Stimulated activated memory B cell treated with anti-CD40 and anti-IgM and Interleukin-4, amounts not matched to agents 10 μg/mL and 1 μg/mL and 100 μg/mL, for 72 hours (primary cell): Measurements from ENCODE around the gene AP1B1.

Source experiments
- ATAC-seq: fragments of 150-1000 bp; cut with Tn5 transposase; 2 replicates; pipeline ENCODE4 v1.10.0; 2021
- H3K27ac Mint-ChIP-seq: one replicate; pipeline ENCODE4 v1.8.0; 2022; ENCODE audit warnings: mild to moderate bottlenecking, mixed read lengths
- H3K27me3 Mint-ChIP-seq: one replicate; pipeline ENCODE4 v1.8.0; 2022; ENCODE audit warnings: mixed read lengths
- H3K36me3 Mint-ChIP-seq: one replicate; pipeline ENCODE4 v1.8.0; 2022; ENCODE audit warnings: mixed read lengths
- H3K4me1 Mint-ChIP-seq: one replicate; pipeline ENCODE4 v1.8.0; 2022; ENCODE audit warnings: mixed read lengths
- H3K4me3 Mint-ChIP-seq: one replicate; pipeline ENCODE4 v1.8.0; 2022; ENCODE audit warnings: mild to moderate bottlenecking, moderate library complexity, mixed read lengths
- H3K9me3 Mint-ChIP-seq: one replicate; pipeline ENCODE4 v1.8.0; 2022; ENCODE audit warnings: mixed read lengths

Gene AP1B1

GRCh38 chr22:29396126-29396525 is 7.8 kb upstream of the AP1B1 start:
- Mint-ChIP-seq H3K36me3 (no peaks in the 10 kb centered on the region), H3K27ac (no peak overlapping the region), H3K4me3 (no peak overlapping the region), H3K27me3 (peaks cover 9% of the 10 kb centered on the region), H3K4me1 (peaks cover 23% of the 10 kb centered on the region), H3K9me3 (no peaks in the 10 kb centered on the region)
- no peak for ATAC-seq

DNA sequence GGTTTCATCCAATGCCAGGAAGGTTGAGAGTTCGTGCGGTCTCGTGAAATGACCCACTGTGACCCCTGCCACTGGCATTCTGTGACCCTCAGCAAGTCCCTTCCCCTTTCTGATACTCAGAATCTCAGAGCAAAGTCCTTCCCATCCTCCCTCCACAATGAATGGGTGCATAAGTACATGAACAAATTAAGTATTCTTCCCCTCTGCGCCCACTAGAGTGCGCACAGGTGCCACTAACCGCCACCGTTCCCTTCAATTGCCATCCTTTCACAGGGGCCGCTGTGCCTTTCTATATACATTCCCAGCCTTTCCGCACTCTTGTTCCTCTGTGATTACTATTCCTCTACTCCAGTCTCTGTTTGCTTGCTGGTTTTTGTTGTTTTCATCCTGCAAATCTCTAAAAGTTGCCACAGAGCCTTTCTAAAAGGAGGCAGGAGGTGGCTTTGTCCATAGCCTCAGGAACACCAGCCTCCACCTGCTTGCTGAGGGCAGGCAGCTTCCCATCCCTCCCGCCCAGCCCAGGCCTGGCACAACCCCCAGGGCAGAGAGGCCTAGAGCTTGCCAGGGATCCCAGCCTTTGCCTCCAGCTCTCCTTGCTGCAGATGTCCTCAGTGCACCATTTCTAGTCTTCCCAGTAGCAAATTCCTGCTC is 6.7 kb upstream of the AP1B1 start:
- ATAC-seq = peak; percentile 87
- no peak overlapping the region for H3K4me3 Mint-ChIP-seq
- H3K36me3 Mint-ChIP-seq = no peaks in the 10 kb centered on the region
- H3K27me3 Mint-ChIP-seq = no peaks in the 10 kb centered on the region
- H3K4me1 Mint-ChIP-seq = peaks cover 23% of the 10 kb centered on the region
- H3K9me3 Mint-ChIP-seq = no peaks in the 10 kb centered on the region
- peak overlapping the region; percentile 9 for H3K27ac Mint-ChIP-seq

DNA sequence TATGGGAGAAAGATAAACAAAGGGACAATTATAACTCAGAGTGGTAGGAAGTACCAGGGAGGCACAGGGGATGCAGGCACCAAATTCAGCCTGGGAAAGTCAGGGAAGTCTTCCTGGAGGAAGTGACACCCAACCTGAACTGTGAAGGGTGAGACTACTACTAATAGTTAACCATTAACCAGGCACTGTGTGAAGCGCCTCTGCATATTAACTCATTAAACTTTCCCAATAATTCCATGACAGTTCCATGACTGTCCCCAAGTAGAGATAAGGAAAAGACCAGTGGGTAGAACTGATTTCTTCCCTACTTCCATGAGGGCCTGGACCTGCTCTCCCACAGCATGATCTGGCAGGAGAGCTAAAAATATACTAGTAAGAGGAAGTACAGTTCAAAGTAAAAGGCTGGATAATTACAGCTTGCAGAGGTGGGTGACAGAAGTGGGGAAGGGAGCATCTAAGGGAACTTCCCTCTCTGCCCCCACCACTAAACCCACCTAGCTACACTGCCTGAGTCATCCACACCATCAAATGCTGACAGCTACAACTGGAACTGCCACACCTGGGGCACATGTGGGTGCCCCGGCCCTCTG is 4.7 kb upstream of the AP1B1 start:
- peak overlapping the region; percentile 31 for H3K27ac Mint-ChIP-seq
- H3K9me3 Mint-ChIP-seq = no peaks in the 10 kb centered on the region
- no peak overlapping the region for H3K4me3 Mint-ChIP-seq
- H3K27me3 Mint-ChIP-seq = no peaks in the 10 kb centered on the region
- no peaks in the 10 kb centered on the region for H3K36me3 Mint-ChIP-seq
- peaks cover 33% of the 10 kb centered on the region for H3K4me1 Mint-ChIP-seq
- no peak for ATAC-seq

DNA sequence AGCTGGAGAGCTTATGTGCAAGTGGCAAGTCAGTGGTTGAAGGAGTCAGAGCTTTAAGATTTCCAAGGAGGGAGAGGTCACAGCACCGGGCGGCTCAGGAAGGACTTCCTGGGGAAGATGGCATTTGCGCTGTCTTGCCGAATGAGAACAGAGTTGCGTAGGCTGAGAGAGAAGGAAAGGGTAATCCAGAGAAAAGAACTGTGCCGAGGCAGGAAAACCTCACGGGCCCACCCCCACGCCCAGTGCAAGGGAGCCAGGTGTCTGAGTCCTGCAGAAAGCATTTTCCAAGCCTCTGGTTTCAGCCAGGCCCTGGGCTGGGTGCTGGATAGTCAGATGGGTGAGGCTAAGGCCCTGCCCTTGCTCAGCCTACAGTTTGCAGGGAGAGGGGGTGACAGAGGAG is 3.2 kb upstream of the AP1B1 start:
- ATAC-seq = no peak
- H3K27ac Mint-ChIP-seq = no peak overlapping the region
- H3K4me3 Mint-ChIP-seq = no peak overlapping the region
- H3K4me1 Mint-ChIP-seq = peaks cover 44% of the 10 kb centered on the region
- no peaks in the 10 kb centered on the region for H3K9me3 Mint-ChIP-seq
- H3K27me3 Mint-ChIP-seq = no peaks in the 10 kb centered on the region
- H3K36me3 Mint-ChIP-seq = peaks cover 6% of the 10 kb centered on the region

DNA sequence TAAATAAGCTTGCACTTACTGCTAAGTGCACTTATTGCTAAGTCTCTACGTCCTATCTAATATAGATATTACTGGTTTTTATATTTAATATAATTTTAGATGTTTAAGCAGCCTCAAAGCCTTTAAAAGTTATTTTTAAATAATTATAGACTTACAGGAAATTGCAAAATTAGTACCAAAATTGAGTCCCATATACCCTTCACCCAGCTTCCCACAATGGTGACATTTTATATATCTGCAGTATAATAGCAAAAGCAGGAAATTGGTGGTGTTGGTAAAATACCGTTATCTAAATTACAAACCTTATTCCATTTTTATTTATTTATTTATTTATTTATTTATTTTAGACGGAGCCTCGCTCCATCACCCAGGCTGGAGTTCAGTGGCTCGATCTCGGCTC is 1.9 kb upstream of the AP1B1 start:
- Mint-ChIP-seq H3K4me1 (peaks cover 52% of the 10 kb centered on the region), H3K36me3 (peaks cover 8% of the 10 kb centered on the region), H3K4me3 (no peak overlapping the region), H3K27ac (no peak overlapping the region), H3K9me3 (no peaks in the 10 kb centered on the region), H3K27me3 (no peaks in the 10 kb centered on the region)
- no peak for ATAC-seq

DNA sequence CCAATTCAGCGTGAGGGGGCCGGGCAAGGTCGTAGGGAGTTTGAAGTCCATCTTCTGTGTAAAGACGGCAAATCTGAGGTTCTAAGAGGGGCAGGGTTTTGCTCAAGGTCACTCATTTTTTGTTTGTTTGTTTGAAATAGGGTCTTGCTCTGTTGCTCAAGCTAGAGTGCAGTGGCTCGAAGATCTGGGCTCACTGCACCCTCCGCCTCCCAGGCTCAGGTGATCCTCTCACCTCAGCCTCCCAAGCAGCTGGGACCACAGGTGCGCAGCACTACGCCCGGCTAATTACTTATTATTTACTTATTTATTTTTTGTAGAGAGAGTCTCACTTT is 355 bp upstream of the AP1B1 start:
- Mint-ChIP-seq H3K4me1 (peaks cover 57% of the 10 kb centered on the region), H3K27me3 (no peaks in the 10 kb centered on the region), H3K36me3 (peaks cover 22% of the 10 kb centered on the region), H3K9me3 (no peaks in the 10 kb centered on the region), H3K27ac (peak overlapping the region; percentile 96), H3K4me3 (peak overlapping the region; percentile 96)
- ATAC-seq = peak; percentile 5

DNA sequence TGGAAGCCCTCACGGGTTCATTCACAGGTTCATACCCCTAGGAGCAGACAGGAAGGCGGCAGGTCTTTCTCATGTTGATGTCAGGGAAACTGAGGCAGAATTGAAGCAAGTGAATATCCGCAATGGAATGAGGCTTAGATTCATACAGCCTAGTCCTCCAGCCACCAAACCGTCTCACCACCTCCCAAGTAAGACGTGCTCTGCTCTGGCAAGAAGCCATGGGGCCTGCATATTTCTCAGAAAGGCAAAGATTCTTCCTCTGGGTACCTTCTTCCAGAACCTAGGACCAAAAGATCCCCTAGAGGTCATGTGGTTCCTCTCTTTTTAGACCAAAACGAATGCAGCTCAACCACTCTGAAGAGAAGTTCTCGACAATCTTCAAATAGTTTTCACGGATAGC is 1.7 kb downstream of the AP1B1 start:
- Mint-ChIP-seq H3K27me3 (no peaks in the 10 kb centered on the region), H3K27ac (peak overlapping the region; percentile 96), H3K4me3 (peak overlapping the region; percentile 96), H3K9me3 (no peaks in the 10 kb centered on the region), H3K36me3 (peaks cover 37% of the 10 kb centered on the region), H3K4me1 (peaks cover 66% of the 10 kb centered on the region)
- no peak for ATAC-seq

- ATAC-seq = peak; percentile 90
- Mint-ChIP-seq H3K27ac (peak overlapping the region; percentile 96), H3K4me1 (peaks cover 76% of the 10 kb centered on the region), H3K9me3 (no peaks in the 10 kb centered on the region), H3K27me3 (no peaks in the 10 kb centered on the region), H3K36me3 (peaks cover 47% of the 10 kb centered on the region), H3K4me3 (peak overlapping the region; percentile 96)
These were observed 2.6 kb downstream of the AP1B1 start for GRCh38 chr22:29385748-29386147.

DNA sequence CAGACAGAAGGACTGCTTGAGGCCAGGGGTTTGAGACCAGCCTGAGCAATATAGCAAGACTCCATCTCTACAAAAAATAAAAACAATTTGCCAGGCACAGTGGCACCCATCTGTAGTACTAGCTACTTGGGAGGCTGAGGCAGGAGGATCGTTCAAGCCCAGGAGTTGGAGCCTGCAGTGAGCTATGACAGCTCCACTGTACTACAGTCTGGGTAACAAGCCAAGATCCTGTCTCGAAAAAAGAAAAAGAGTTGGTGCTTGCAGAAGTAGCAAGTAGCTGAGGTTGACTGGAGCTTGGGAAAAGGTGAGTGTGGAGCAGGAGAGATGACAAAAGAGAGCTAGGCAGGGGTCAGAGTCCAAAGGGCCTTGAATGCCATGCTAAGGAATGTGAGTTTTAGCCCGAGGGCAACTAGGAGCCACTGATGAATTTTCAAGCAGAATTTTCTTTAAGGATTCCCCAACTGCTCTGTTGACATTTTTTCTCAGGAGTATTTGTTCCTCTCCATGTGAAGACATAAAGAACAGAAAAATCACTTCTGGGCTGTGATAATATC is 3.1 kb downstream of the AP1B1 start:
- Mint-ChIP-seq H3K27ac (peak overlapping the region; percentile 96), H3K4me1 (peaks cover 81% of the 10 kb centered on the region), H3K4me3 (peak overlapping the region; percentile 96), H3K27me3 (no peaks in the 10 kb centered on the region), H3K9me3 (no peaks in the 10 kb centered on the region), H3K36me3 (peaks cover 52% of the 10 kb centered on the region)
- ATAC-seq = no peak

DNA sequence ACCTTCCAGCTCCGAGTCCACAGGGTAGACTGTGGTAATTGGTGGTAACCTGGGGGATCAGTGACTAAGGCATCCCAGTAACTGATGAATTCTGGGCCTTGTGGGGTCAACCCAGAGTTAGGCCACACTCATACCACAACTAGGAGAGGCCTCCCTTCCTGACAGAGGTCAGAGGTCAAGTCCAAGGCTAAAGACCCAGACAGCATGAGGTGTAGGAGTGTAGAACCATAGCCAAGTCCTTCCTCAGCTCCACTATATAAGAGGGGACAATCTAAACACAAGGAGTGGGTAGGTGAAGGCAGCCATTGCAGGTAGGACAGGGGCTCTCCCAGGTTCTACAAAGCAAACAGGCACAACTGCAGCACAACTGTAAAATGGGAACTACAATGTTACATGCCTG is 4.6 kb downstream of the AP1B1 start:
- Mint-ChIP-seq H3K27me3 (no peaks in the 10 kb centered on the region), H3K4me1 (peaks cover 89% of the 10 kb centered on the region), H3K9me3 (no peaks in the 10 kb centered on the region), H3K27ac (peak overlapping the region; percentile 96), H3K36me3 (peaks cover 64% of the 10 kb centered on the region), H3K4me3 (peak overlapping the region; percentile 41)
- no peak for ATAC-seq

DNA sequence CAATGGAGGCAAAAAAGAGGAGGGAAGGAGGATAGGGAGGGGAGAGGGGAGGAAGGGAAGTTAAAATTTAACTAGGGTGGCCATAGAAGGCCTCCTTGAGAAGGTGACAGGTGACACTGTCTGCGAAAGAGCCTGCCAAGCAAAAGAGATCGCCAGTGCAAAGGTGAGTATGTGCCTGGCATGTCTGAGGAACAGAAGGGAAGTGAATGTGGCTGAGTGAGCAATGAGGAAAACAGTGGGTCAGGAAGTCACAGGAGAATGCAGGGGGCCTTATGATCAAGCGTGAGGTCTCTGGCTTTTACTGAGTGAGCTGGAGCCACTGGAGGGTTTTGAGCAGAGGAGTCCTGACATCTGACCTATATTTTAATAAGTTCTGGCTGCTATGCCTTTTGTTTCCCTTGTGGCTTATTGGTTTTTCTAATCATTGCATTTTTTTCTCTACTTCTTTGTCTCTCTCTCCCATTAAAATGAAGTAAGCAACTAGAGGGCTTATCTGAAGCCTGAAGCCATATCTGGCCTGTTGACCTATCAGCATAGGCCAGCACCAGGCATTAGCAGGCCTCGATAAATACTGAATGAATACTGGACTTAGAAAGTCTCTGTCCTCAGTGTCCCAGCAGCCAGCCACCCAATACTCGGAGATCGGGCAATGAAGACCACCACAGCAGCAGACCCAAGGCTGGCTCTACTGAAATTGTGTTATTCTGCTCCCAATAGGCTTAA is 5.6 kb downstream of the AP1B1 start:
- no peaks in the 10 kb centered on the region for H3K27me3 Mint-ChIP-seq
- H3K4me3 Mint-ChIP-seq = peak overlapping the region; percentile 32

GRCh38 chr22:29380856-29381255 is 7.5 kb downstream of the AP1B1 start:
- Mint-ChIP-seq H3K4me3 (peak overlapping the region; percentile 34), H3K27ac (peak overlapping the region; percentile 96), H3K36me3 (peaks cover 79% of the 10 kb centered on the region), H3K9me3 (no peaks in the 10 kb centered on the region), H3K4me1 (peaks cover 88% of the 10 kb centered on the region), H3K27me3 (no peaks in the 10 kb centered on the region)
- no peak for ATAC-seq

More for the DNA sequence above, 5.6 kb downstream of the AP1B1 start:
- no peak for ATAC-seq
- Mint-ChIP-seq H3K27ac (peak overlapping the region; percentile 96), H3K4me1 (peaks cover 87% of the 10 kb centered on the region), H3K36me3 (peaks cover 65% of the 10 kb centered on the region), H3K9me3 (no peaks in the 10 kb centered on the region)

GRCh38 chr22:29380032-29380781 is 8.2 kb downstream of the AP1B1 start:
- Mint-ChIP-seq H3K9me3 (no peaks in the 10 kb centered on the region), H3K4me1 (peaks cover 88% of the 10 kb centered on the region), H3K36me3 (peaks cover 83% of the 10 kb centered on the region), H3K27ac (peak overlapping the region; percentile 96), H3K4me3 (no peak overlapping the region), H3K27me3 (no peaks in the 10 kb centered on the region)
- no peak for ATAC-seq

DNA sequence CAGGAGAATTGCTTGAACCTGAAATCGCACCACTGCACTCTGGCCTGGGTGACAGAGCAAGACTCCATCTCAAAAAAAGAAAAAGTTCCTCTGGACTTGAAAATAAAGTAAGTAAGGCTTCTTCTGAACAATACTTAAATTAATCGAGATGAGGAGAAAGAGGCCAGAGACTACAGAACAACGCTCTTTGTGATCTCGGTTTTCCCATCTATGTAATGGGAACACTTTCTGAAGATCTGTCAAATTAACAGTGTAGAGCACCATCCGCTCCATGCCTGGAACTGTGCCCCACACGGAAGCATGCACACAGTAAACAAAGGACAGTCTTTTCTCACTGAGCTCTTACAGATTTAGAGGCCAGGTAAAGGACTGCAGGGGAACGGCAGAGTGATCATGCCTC is 9.1 kb downstream of the AP1B1 start:
- Mint-ChIP-seq H3K4me1 (peaks cover 81% of the 10 kb centered on the region), H3K4me3 (no peak overlapping the region), H3K36me3 (peaks cover 85% of the 10 kb centered on the region), H3K9me3 (no peaks in the 10 kb centered on the region), H3K27me3 (no peaks in the 10 kb centered on the region), H3K27ac (peak overlapping the region; percentile 96)
- no peak for ATAC-seq

DNA sequence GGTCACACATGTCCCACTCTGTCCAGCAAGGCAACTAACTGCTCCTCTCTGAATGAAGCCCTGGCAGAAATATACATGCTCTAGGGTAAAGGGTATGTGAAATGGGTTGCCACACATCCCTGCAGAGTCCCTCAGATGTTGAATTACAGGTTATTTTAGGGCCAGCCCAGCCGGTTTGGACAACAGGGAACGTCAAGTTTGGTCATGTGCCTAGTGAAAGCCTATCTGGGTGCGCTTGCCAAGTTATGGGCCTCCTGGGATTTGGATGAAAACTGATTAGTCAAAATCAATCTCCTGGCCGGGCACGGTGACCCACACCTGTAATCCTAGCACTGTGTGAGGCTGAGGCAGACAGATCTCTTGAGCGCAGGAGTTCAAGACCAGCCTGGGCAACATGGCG is 10.4 kb downstream of the AP1B1 start:
- no peak for ATAC-seq
- no peaks in the 10 kb centered on the region for H3K27me3 Mint-ChIP-seq
- H3K9me3 Mint-ChIP-seq = no peaks in the 10 kb centered on the region
- H3K27ac Mint-ChIP-seq = no peak overlapping the region
- H3K4me1 Mint-ChIP-seq = peaks cover 69% of the 10 kb centered on the region
- peaks cover 83% of the 10 kb centered on the region for H3K36me3 Mint-ChIP-seq
- H3K4me3 Mint-ChIP-seq = no peak overlapping the region
